H9 (cell line): Measurements from ENCODE around the gene SLAMF6. TPM values are rescaled to one million over a fixed set of nuclear protein-coding genes. Genes with fewer than 3 reads are reported as not detected.
"Not testable (repeated sequence)": the region's sequence is repeated elsewhere in the genome, so short reads cannot be mapped to it uniquely, and the experiment has no call there.

ENCODE experiments used
- DNase-seq: peaks from one replicate; pipeline ENCODE4 v3.0.0-alpha.2; 2017
- H2AFZ ChIP-seq: one replicate; pipeline ENCODE4 v1.6.1; 2013; ENCODE audit warnings: mild to moderate bottlenecking, low read length, control low read depth, moderate library complexity
- H2AK5ac ChIP-seq: 2 replicates; pipeline ENCODE4 v1.6.1; 2013; ENCODE audit warnings: low read length, control low read depth, mixed read lengths; ENCODE audit not compliant: insufficient read length
- H2BK120ac ChIP-seq: one replicate; pipeline ENCODE4 v1.6.1; 2013; ENCODE audit warnings: low read depth, mild to moderate bottlenecking, low read length, control low read depth, inconsistent platforms; ENCODE audit not compliant: poor library complexity, severe bottlenecking
- H2BK12ac ChIP-seq: 2 replicates; pipeline ENCODE4 v1.6.1; 2013; ENCODE audit warnings: low read length, control low read depth, mixed read lengths, low read depth; ENCODE audit not compliant: insufficient read length
- H2BK15ac ChIP-seq: 2 replicates; pipeline ENCODE4 v1.6.1; 2013; ENCODE audit warnings: low read depth, low read length, control low read depth
- H2BK20ac ChIP-seq: one replicate; pipeline ENCODE4 v1.6.1; 2013; ENCODE audit warnings: low read depth, mild to moderate bottlenecking, low read length, control low read depth, inconsistent platforms; ENCODE audit not compliant: poor library complexity, severe bottlenecking
- H2BK5ac ChIP-seq: 2 replicates; pipeline ENCODE4 v1.6.1; 2013; ENCODE audit warnings: low read length, control low read depth, mixed read lengths; ENCODE audit not compliant: insufficient read length
- H3K14ac ChIP-seq: 2 replicates; pipeline ENCODE4 v1.6.1; 2013; ENCODE audit warnings: low read length, control low read depth; ENCODE audit not compliant: insufficient read depth
- H3K18ac ChIP-seq: 2 replicates; pipeline ENCODE4 v1.6.1; 2013; ENCODE audit warnings: low read depth, mild to moderate bottlenecking, mixed read lengths, low read length, control low read depth; ENCODE audit not compliant: insufficient read length
- H3K23ac ChIP-seq: 2 replicates; pipeline ENCODE4 v1.6.1; 2013; ENCODE audit warnings: low read length, control low read depth, mixed read lengths, low read depth; ENCODE audit not compliant: insufficient read length
- H3K23me2 ChIP-seq: 2 replicates; pipeline ENCODE4 v1.6.1; 2013; ENCODE audit warnings: low read depth, mild to moderate bottlenecking, mixed read lengths, low read length, control low read depth; ENCODE audit not compliant: insufficient read length, poor library complexity, severe bottlenecking
- H3K27ac ChIP-seq: 2 replicates; pipeline ENCODE4 v1.5.1; 2013; ENCODE audit warnings: low read length, control low read depth, mixed read lengths, low read depth; ENCODE audit not compliant: insufficient read length
- H3K27me3 ChIP-seq: 2 replicates; pipeline ENCODE4 v1.6.1; 2013; ENCODE audit warnings: low read length, control low read depth, inconsistent platforms; ENCODE audit not compliant: insufficient read depth
- H3K4ac ChIP-seq: 2 replicates; pipeline ENCODE4 v1.6.1; 2013; ENCODE audit warnings: low read depth, mild to moderate bottlenecking, control low read depth, inconsistent platforms, low read length, moderate library complexity
- H3K4me1 ChIP-seq: 2 replicates; pipeline ENCODE4 v1.6.1; 2013; ENCODE audit warnings: low read length, control low read depth, inconsistent platforms; ENCODE audit not compliant: insufficient read depth
- H3K4me2 ChIP-seq: 2 replicates; pipeline ENCODE4 v1.6.1; 2013; ENCODE audit warnings: low read length, control low read depth, mixed read lengths; ENCODE audit not compliant: insufficient read length, insufficient read depth
- H3K56ac ChIP-seq: 2 replicates; pipeline ENCODE4 v1.6.1; 2013; ENCODE audit warnings: low read depth, mild to moderate bottlenecking, mixed read lengths, low read length, control low read depth; ENCODE audit not compliant: insufficient read length
- H3K79me1 ChIP-seq: 2 replicates; pipeline ENCODE4 v1.6.1; 2013; ENCODE audit warnings: low read depth, mild to moderate bottlenecking, moderate library complexity, low read length, control low read depth, inconsistent platforms; ENCODE audit not compliant: insufficient read depth, poor library complexity, severe bottlenecking
- H3K79me2 ChIP-seq: 2 replicates; pipeline ENCODE4 v1.6.1; 2013; ENCODE audit warnings: low read length, control low read depth, inconsistent platforms; ENCODE audit not compliant: insufficient read depth
- H3K9ac ChIP-seq: 2 replicates; pipeline ENCODE4 v1.6.1; 2013; ENCODE audit warnings: low read length, control low read depth, mixed read lengths; ENCODE audit not compliant: insufficient read length; ENCODE audit errors: extremely low read depth
- H3K9me3 ChIP-seq: one replicate; pipeline ENCODE4 v1.6.1; 2013; ENCODE audit warnings: low read depth, low read length, inconsistent platforms; ENCODE audit not compliant: control insufficient read depth
- H3T11ph ChIP-seq: one replicate; pipeline ENCODE4 v1.6.1; 2013; ENCODE audit warnings: mild to moderate bottlenecking, low read length, control low read depth, inconsistent platforms
- H4K20me1 ChIP-seq: one replicate; pipeline ENCODE4 v1.6.1; 2013; ENCODE audit not compliant: control insufficient read depth, insufficient read length, insufficient read depth
- H4K5ac ChIP-seq: 2 replicates; pipeline ENCODE4 v1.6.1; 2013; ENCODE audit warnings: low read depth, mild to moderate bottlenecking, mixed read lengths, low read length, control low read depth; ENCODE audit not compliant: insufficient read length
- H4K8ac ChIP-seq: replicated peaks from 2 replicates; pipeline ENCODE4 v1.6.1; 2013; ENCODE audit warnings: low read length, control low read depth, mixed read lengths, low read depth; ENCODE audit not compliant: insufficient read length
- H4K91ac ChIP-seq: 2 replicates; pipeline ENCODE4 v1.6.1; 2013; ENCODE audit warnings: low read depth, mild to moderate bottlenecking, moderate library complexity, mixed read lengths, low read length, control low read depth; ENCODE audit not compliant: insufficient read length
- H3K27ac Mint-ChIP-seq, 3 experiments: 2 replicates in 2 of 3; 3 replicates in 1 of 3; pipeline ENCODE4 v1.8.0; 2020 to 2021; ENCODE audit warnings: mixed read lengths in 3 of 3, mild to moderate bottlenecking in 1 of 3, moderate library complexity in 1 of 3
- H3K27me3 Mint-ChIP-seq: 2 replicates; pipeline ENCODE4 v1.8.0; 2021; ENCODE audit warnings: low read depth, mild to moderate bottlenecking, moderate library complexity, mixed read lengths
- H3K36me3 Mint-ChIP-seq, 3 experiments: 2 replicates in 2 of 3; 3 replicates in 1 of 3; pipeline ENCODE4 v1.8.0; 2020 to 2021; ENCODE audit warnings: low read depth in 3 of 3, mixed read lengths in 3 of 3; ENCODE audit not compliant: insufficient read depth in 1 of 3
- H3K4me1 Mint-ChIP-seq, 2 experiments: 2 replicates each; pipeline ENCODE4 v1.8.0; 2020; ENCODE audit warnings: mixed read lengths in 2 of 2
- H3K4me3 Mint-ChIP-seq, 2 experiments: 2 replicates in 1 of 2; 3 replicates in 1 of 2; pipeline ENCODE4 v1.8.0; 2020 to 2021; ENCODE audit warnings: mild to moderate bottlenecking in 2 of 2, mixed read lengths in 2 of 2, moderate library complexity in 1 of 2
- H3K9me3 Mint-ChIP-seq, 2 experiments: 2 replicates in 1 of 2; 3 replicates in 1 of 2; pipeline ENCODE4 v1.8.0; 2020; ENCODE audit warnings: mild to moderate bottlenecking in 2 of 2, mixed read lengths in 2 of 2, moderate library complexity in 1 of 2
- CTCF ChIP-seq: fragments of 200-600 bp; sonication (generic); conservative IDR thresholded peaks from 3 replicates; pipeline ENCODE4 v1.8.0; 2021; ENCODE audit warnings: antibody characterized with exemption, mild to moderate bottlenecking
- WGBS: extraction: QIAGEN DNeasy Blood & Tissue Kit; methylation state at CpG from one replicate; pipeline ENCODE4 v1.1.7; 2013; ENCODE audit warnings: missing lambda C conversion rate, low lambda C conversion rate, mixed read lengths; ENCODE audit not compliant: insufficient read length; ENCODE audit errors: extremely low coverage; 5-methylcytosine and 5-hydroxymethylcytosine counted together
- total RNA-seq: library from RNA; stranded (reverse); gene quantifications from 2 replicates; pipeline ENCODE4 v1.2.1, GENCODE V29; 2021

Gene SLAMF6
- total RNA-seq, 1 experiment from 2014 or later, result not detected

- Mint-ChIP-seq H3K9me3 (peaks cover 9 to 14% of the 10 kb centered on the region in 2 experiments), H3K4me3 (no peak overlapping the region), H3K27me3 (peaks cover 2% of the 10 kb centered on the region), H3K4me1 (no peaks in the 10 kb centered on the region), H3K36me3 (peaks cover 0 to 15% (median 4%) of the 10 kb centered on the region in 3 experiments; a peak in 4 of 7 replicates), H3K27ac (no peak overlapping the region)
- H3K14ac ChIP-seq, result no peak overlapping the region
- no peak for TF ChIP-seq CTCF
- no peak overlapping the region for H3T11ph ChIP-seq
- no peak overlapping the region for H2BK15ac ChIP-seq
- H3K9me3 ChIP-seq, result no peaks in the 10 kb centered on the region
- H3K4me1 ChIP-seq, result no peaks in the 10 kb centered on the region
- H4K8ac ChIP-seq, result no peak overlapping the region
- H3K4ac ChIP-seq, result no peak overlapping the region
- no peak overlapping the region for H3K27ac ChIP-seq
- H4K20me1 ChIP-seq, result no peaks in the 10 kb centered on the region
- H2BK20ac ChIP-seq, result no peak overlapping the region
- no peak overlapping the region for H2BK120ac ChIP-seq
- no peaks in the 10 kb centered on the region for H3K27me3 ChIP-seq
- no peaks in the 10 kb centered on the region for H3K79me1 ChIP-seq
- H3K79me2 ChIP-seq, result no peaks in the 10 kb centered on the region
- no CpG with 5 or more reads among the region's 4 CpGs for WGBS
- no peak overlapping the region for H2AFZ ChIP-seq
- DNase-seq, result no peak
- H3K23ac ChIP-seq, result no peak overlapping the region
- H2AK5ac ChIP-seq, result no peak overlapping the region
- H2BK5ac ChIP-seq, result no peak overlapping the region
- no peaks in the 10 kb centered on the region for H3K23me2 ChIP-seq
- H4K91ac ChIP-seq, result no peak overlapping the region
- H3K4me2 ChIP-seq, result no peak overlapping the region
- no peak overlapping the region for H3K9ac ChIP-seq
- H3K56ac ChIP-seq, result no peak overlapping the region
- H4K5ac ChIP-seq, result no peak overlapping the region
- H3K18ac ChIP-seq, result no peak overlapping the region
- no peak overlapping the region for H2BK12ac ChIP-seq
These were observed 42.5 kb upstream of the SLAMF6 start for GRCh38 chr1:160565564-160565963.

- H3K27ac ChIP-seq, H3K56ac ChIP-seq, H3K4me1 ChIP-seq, H4K91ac ChIP-seq, H2BK12ac ChIP-seq, H4K8ac ChIP-seq, H3K23ac ChIP-seq, H3K4ac ChIP-seq, DNase-seq, H3K9ac ChIP-seq, H3K4me3 Mint-ChIP-seq, H2AFZ ChIP-seq, H3K14ac ChIP-seq, H4K20me1 ChIP-seq, H2BK5ac ChIP-seq, H2BK120ac ChIP-seq, H4K5ac ChIP-seq, H3K4me1 Mint-ChIP-seq, H3K23me2 ChIP-seq, H2BK15ac ChIP-seq, H3K79me1 ChIP-seq, H3K27ac Mint-ChIP-seq, H2BK20ac ChIP-seq, H3K4me2 ChIP-seq, H3T11ph ChIP-seq, H2AK5ac ChIP-seq, H3K18ac ChIP-seq, H3K79me2 ChIP-seq, H3K27me3 ChIP-seq, H3K27me3 Mint-ChIP-seq, H3K9me3 ChIP-seq: not testable (repeated sequence)
- H3K36me3 Mint-ChIP-seq, result peaks cover 0 to 15% (median 4%) of the 10 kb centered on the region in 3 experiments; a peak in 4 of 7 replicates
- WGBS, result no CpG with 5 or more reads among the region's 1 CpG
- H3K9me3 Mint-ChIP-seq, result peaks cover 9 to 14% of the 10 kb centered on the region in 2 experiments
These were observed 40.2 kb upstream of the SLAMF6 start for GRCh38 chr1:160563230-160563629.
